Transverse colon (tissue), 4 donors: ENCODE data around the gene AASDH.

ENCODE experiments used
- POLR2A ChIP-seq: fragments of 450-650 bp; IDR thresholded peaks from one replicate; pipeline ENCODE4 v1.6.1; 2016; ENCODE audit warnings: antibody characterized with exemption, mild to moderate bottlenecking, moderate library complexity
- POLR2AphosphoS5 ChIP-seq, 3 donors: sonication (generic); formaldehyde crosslinking; IDR thresholded peaks; one replicate each; pipeline ENCODE4 v1.6.1; 2016; ENCODE audit warnings: antibody characterized with exemption in 3 of 3
- TF ChIP-seq, protein P1 (sequence below), 5 experiments: fragments of 200-600 bp in 3 of 5; fragments of 450-650 bp in 2 of 5; sonication (generic) in 3 of 5; IDR thresholded peaks; 1 replicate in 2 of 5; 2 replicates in 3 of 5; pipeline ENCODE4 v1.5.1; 2016 to 2017; ENCODE audit warnings: antibody characterized with exemption in 5 of 5, inconsistent platforms in 3 of 5, mild to moderate bottlenecking in 2 of 5, moderate library complexity in 1 of 5

DNA sequence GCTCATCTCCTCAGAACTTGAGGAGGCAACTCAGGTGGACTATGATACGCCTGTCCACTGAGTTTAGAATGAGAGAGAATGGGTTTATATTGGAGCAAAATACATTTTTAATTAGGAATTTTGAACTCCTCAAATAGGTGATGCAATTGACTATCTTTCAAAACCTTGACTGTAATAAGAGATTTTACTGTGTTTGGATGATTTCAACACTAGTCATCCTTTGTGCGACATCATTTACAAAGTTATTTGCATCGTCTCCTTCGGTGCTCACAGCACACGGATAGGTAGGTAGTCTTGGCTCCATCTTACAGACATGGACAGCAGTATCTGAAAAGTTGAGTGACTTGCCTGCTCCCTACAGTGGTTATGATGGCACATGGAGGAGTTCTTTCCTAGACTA is 67.0 kb downstream of the AASDH start:
- TF ChIP-seq POLR2A (no peak), POLR2AphosphoS5 (IDR thresholded peaks at IDR 0.05) (no peak)
- TF ChIP-seq, protein P1, sequence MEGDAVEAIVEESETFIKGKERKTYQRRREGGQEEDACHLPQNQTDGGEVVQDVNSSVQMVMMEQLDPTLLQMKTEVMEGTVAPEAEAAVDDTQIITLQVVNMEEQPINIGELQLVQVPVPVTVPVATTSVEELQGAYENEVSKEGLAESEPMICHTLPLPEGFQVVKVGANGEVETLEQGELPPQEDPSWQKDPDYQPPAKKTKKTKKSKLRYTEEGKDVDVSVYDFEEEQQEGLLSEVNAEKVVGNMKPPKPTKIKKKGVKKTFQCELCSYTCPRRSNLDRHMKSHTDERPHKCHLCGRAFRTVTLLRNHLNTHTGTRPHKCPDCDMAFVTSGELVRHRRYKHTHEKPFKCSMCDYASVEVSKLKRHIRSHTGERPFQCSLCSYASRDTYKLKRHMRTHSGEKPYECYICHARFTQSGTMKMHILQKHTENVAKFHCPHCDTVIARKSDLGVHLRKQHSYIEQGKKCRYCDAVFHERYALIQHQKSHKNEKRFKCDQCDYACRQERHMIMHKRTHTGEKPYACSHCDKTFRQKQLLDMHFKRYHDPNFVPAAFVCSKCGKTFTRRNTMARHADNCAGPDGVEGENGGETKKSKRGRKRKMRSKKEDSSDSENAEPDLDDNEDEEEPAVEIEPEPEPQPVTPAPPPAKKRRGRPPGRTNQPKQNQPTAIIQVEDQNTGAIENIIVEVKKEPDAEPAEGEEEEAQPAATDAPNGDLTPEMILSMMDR (IDR thresholded peaks at IDR 0.05) = no peak
